ENCODE measurements around the gene CHMP6. TPM values are rescaled to one million over a fixed set of nuclear protein-coding genes. Genes with fewer than 3 reads are reported as not detected.
A peak's percentile ranks its signal among the peaks of the same experiment; 100 is the strongest.

CHMP6 gene
- total RNA-seq, 4 donors from 2014 or later: 16.7 to 23.8 (median 22.1) TPM

GRCh38 chr17:81042606-81043005 lies 51.0 kb downstream of the CHMP6 start:
- no peak for DNase-seq
- H3K4me3 ChIP-seq: no peak overlapping the region
- TF ChIP-seq, protein P1, sequence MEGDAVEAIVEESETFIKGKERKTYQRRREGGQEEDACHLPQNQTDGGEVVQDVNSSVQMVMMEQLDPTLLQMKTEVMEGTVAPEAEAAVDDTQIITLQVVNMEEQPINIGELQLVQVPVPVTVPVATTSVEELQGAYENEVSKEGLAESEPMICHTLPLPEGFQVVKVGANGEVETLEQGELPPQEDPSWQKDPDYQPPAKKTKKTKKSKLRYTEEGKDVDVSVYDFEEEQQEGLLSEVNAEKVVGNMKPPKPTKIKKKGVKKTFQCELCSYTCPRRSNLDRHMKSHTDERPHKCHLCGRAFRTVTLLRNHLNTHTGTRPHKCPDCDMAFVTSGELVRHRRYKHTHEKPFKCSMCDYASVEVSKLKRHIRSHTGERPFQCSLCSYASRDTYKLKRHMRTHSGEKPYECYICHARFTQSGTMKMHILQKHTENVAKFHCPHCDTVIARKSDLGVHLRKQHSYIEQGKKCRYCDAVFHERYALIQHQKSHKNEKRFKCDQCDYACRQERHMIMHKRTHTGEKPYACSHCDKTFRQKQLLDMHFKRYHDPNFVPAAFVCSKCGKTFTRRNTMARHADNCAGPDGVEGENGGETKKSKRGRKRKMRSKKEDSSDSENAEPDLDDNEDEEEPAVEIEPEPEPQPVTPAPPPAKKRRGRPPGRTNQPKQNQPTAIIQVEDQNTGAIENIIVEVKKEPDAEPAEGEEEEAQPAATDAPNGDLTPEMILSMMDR (IDR thresholded peaks at IDR 0.05): no peak
- no peak for TF ChIP-seq POLR2A (IDR thresholded peaks at IDR 0.05)
- peak overlapping the region; percentile 66 to 89 (median 86) for H3K27ac ChIP-seq
- intact Hi-C loops (cut with DNase I): no loop called here
- H3K27me3 ChIP-seq: no peaks in the 10 kb centered on the region
- WGBS, 2 donors: 87 to 92% methylated on average over 5 to 8 of the region's 9 CpGs
- no peaks in the 10 kb centered on the region for H3K9me3 ChIP-seq
- H3K36me3 ChIP-seq: peaks cover 0 to 30% (median 0%) of the 10 kb centered on the region in 3 donors
- H3K4me1 ChIP-seq: peaks cover 70 to 100% (median 78%) of the 10 kb centered on the region in 3 donors

- 100% methylated on average over 2 of the region's 19 CpGs; no CpG with 5 or more reads in 1 of the 2 donors for WGBS, 2 donors
- Histone ChIP-seq H3K27ac (peak overlapping the region; percentile 66 to 89 (median 86)), H3K27me3 (no peaks in the 10 kb centered on the region), H3K4me3 (peak overlapping the region in 3 of 4 donors; percentile 3 to 16 (median 8)), H3K9me3 (no peaks in the 10 kb centered on the region), H3K4me1 (peaks cover 63 to 100% (median 75%) of the 10 kb centered on the region in 3 donors), H3K36me3 (peaks cover 0 to 33% (median 0%) of the 10 kb centered on the region in 3 donors)
- TF ChIP-seq, protein P1 (IDR thresholded peaks at IDR 0.05): no peak
- no peak for TF ChIP-seq POLR2A (IDR thresholded peaks at IDR 0.05)
- intact Hi-C loops (cut with DNase I): no loop called here
- DNase-seq: no peak
Measured at GRCh38 chr17:81043319-81043724, 51.7 kb downstream of the CHMP6 start.

DNA sequence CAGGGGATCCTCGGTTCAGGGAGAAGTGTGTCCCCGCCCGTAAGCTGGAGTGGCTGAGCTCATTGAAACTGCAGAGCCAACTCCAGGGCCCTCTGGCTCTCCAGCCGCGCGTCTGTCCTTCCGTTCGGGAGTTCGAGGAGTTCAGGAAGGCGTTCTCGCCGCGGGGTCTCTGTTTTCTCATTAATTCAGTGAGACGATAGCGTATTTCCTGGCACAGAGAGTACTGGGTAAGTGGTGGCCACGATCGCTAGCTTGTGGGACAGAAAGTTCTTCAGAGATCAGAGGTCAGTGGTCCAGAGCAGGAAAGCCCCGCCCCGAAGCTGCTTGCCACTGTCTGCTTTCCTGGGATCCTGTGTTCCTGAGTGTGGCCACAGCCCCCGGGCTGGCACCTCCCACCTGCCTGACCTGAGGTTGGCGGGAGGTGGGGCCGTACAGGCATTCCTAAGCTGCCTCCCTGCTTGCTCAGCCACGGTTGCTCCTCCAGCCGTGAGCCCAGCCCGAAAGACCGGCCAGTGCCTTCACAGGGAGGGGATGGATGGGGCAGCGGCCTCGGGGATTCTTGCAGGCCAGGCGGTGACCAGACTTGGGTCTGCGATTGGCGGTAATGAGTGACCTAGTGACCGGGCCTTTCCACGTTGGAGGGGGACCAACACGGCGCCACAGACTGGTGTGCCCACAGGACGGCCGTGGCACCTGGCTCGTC lies 52.2 kb downstream of the CHMP6 start:
- DNase-seq: no peak
- Histone ChIP-seq H3K36me3 (peaks cover 0 to 32% (median 0%) of the 10 kb centered on the region in 3 donors), H3K27me3 (no peaks in the 10 kb centered on the region), H3K27ac (peak overlapping the region; percentile 66 to 89 (median 86)), H3K9me3 (no peaks in the 10 kb centered on the region), H3K4me3 (peak overlapping the region in 3 of 4 donors; percentile 3 to 16 (median 8)), H3K4me1 (peaks cover 64 to 100% (median 76%) of the 10 kb centered on the region in 3 donors)
- WGBS, 2 donors: 28 to 47% methylated on average over 5 to 10 of the region's 38 CpGs
- TF ChIP-seq, protein P1 (IDR thresholded peaks at IDR 0.05): no peak
- peak in 1 of 4 donors; percentile 32 for TF ChIP-seq POLR2A (IDR thresholded peaks at IDR 0.05)
- intact Hi-C loops (cut with DNase I): no loop called here

DNA sequence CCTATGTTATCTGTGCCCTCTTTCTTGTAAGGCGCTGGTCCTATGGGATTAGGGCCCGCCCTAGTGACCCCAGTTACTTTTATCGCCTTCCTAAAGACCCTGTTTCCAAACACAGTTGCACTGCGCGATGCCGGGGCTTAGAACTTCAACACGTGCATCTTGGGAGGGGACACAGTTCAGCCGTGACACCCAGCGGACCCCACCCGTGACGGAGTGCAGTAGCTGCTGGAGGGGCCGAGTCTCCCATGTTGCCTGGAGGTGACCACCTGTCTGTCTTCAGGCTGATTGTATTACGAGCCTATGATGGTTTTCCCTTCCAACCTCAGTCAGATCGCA lies 52.8 kb downstream of the CHMP6 start:
- peak overlapping the region; percentile 66 to 89 (median 86) for H3K27ac ChIP-seq
- no peaks in the 10 kb centered on the region for H3K9me3 ChIP-seq
- H3K4me1 ChIP-seq: peaks cover 64 to 100% (median 78%) of the 10 kb centered on the region in 3 donors
- TF ChIP-seq POLR2A (IDR thresholded peaks at IDR 0.05): no peak
- TF ChIP-seq, protein P1 (IDR thresholded peaks at IDR 0.05): no peak
- intact Hi-C loops (cut with DNase I): no loop called here
- DNase-seq: no peak
- peak overlapping the region in 3 of 4 donors; percentile 3 to 16 (median 8) for H3K4me3 ChIP-seq
- WGBS, 2 donors: 64 to 71% methylated on average over 11 of the region's 14 CpGs
- H3K27me3 ChIP-seq: no peaks in the 10 kb centered on the region
- peaks cover 0 to 29% (median 0%) of the 10 kb centered on the region in 3 donors for H3K36me3 ChIP-seq

Measured in esophagus squamous epithelium (tissue), 5 donors.